Immature natural killer cell (primary cell): ENCODE data around the gene ZBTB20. TPM values are rescaled to one million over a fixed set of nuclear protein-coding genes. Genes with fewer than 3 reads are reported as not detected.
A peak's percentile ranks its signal among the peaks of the same experiment; 100 is the strongest.
"Not testable (repeated sequence)": the region's sequence is repeated elsewhere in the genome, so short reads cannot be mapped to it uniquely, and the experiment has no call there.

Source experiments
- DNase-seq, 3 donors: peaks; one replicate each; pipeline ENCODE4 v3.0.0; 2022; ENCODE audit warnings: mixed read lengths in 1 of 3
- H3K27ac Mint-ChIP-seq, 6 donors: one replicate each; pipeline ENCODE4 v1.8.0; 2020; ENCODE audit warnings: mixed read lengths in 6 of 6, mild to moderate bottlenecking in 5 of 6, inconsistent platforms in 4 of 6, moderate library complexity in 3 of 6
- H3K27me3 Mint-ChIP-seq, 3 donors: one replicate each; pipeline ENCODE4 v1.8.0; 2020 to 2021; ENCODE audit warnings: low read depth in 3 of 3, mild to moderate bottlenecking in 3 of 3, mixed read lengths in 3 of 3, moderate library complexity in 3 of 3, inconsistent platforms in 1 of 3
- H3K36me3 Mint-ChIP-seq, 3 donors: one replicate each; pipeline ENCODE4 v1.8.0; 2020; ENCODE audit warnings: mixed read lengths in 3 of 3, inconsistent platforms in 2 of 3, mild to moderate bottlenecking in 2 of 3
- H3K4me1 Mint-ChIP-seq, 2 donors: one replicate each; pipeline ENCODE4 v1.8.0; 2020; ENCODE audit warnings: inconsistent platforms in 2 of 2, mild to moderate bottlenecking in 2 of 2, mixed read lengths in 2 of 2, moderate library complexity in 1 of 2
- H3K4me3 Mint-ChIP-seq, 5 donors: one replicate each; pipeline ENCODE4 v1.8.0; 2020; ENCODE audit warnings: mild to moderate bottlenecking in 5 of 5, mixed read lengths in 5 of 5, inconsistent platforms in 3 of 5, moderate library complexity in 3 of 5
- H3K9me3 Mint-ChIP-seq, 6 donors: one replicate each; pipeline ENCODE4 v1.8.0; 2020; ENCODE audit warnings: mild to moderate bottlenecking in 6 of 6, mixed read lengths in 6 of 6, inconsistent platforms in 4 of 6, moderate library complexity in 3 of 6
- polyA plus RNA-seq, 3 donors: library from polyadenylated mRNA; unstranded; fragments of 300-500 nt; fragmentation: Illumina TruSeq; gene quantifications; one replicate each; pipeline ENCODE4 v1.2.3, GENCODE V29; 2021

The ZBTB20 gene
- polyA plus RNA-seq, 3 donors from 2014 or later = 7.2 to 21.3 (median 16.5) TPM

GRCh38 chr3:114823061-114823460 is 324.0 kb downstream of the ZBTB20 start:
- Mint-ChIP-seq H3K4me1 (no peaks in the 10 kb centered on the region), H3K27ac (peak overlapping the region in 1 of 6 donors; percentile 5), H3K4me3 (no peak overlapping the region), H3K27me3 (no peaks in the 10 kb centered on the region), H3K36me3 (no peaks in the 10 kb centered on the region), H3K9me3 (no peaks in the 10 kb centered on the region)
- DNase-seq = no peak

- Mint-ChIP-seq H3K4me1 (peaks cover 6 to 11% of the 10 kb centered on the region in 2 donors), H3K36me3 (peaks cover 0 to 4% (median 0%) of the 10 kb centered on the region in 3 donors), H3K9me3 (no peaks in the 10 kb centered on the region), H3K27ac (no peak overlapping the region), H3K27me3 (no peaks in the 10 kb centered on the region), H3K4me3 (no peak overlapping the region)
- no peak for DNase-seq
These were observed 331.0 kb downstream of the ZBTB20 start for GRCh38 chr3:114816052-114816451.

GRCh38 chr3:114812541-114813238 is 334.4 kb downstream of the ZBTB20 start:
- Mint-ChIP-seq H3K27ac (peak overlapping the region in 2 of 6 donors; percentile 71 to 77), H3K4me1 (peaks cover 24 to 30% of the 10 kb centered on the region in 2 donors)
- not testable (repeated sequence) for H3K4me3 Mint-ChIP-seq, H3K27me3 Mint-ChIP-seq, H3K9me3 Mint-ChIP-seq, H3K36me3 Mint-ChIP-seq, DNase-seq

DNA sequence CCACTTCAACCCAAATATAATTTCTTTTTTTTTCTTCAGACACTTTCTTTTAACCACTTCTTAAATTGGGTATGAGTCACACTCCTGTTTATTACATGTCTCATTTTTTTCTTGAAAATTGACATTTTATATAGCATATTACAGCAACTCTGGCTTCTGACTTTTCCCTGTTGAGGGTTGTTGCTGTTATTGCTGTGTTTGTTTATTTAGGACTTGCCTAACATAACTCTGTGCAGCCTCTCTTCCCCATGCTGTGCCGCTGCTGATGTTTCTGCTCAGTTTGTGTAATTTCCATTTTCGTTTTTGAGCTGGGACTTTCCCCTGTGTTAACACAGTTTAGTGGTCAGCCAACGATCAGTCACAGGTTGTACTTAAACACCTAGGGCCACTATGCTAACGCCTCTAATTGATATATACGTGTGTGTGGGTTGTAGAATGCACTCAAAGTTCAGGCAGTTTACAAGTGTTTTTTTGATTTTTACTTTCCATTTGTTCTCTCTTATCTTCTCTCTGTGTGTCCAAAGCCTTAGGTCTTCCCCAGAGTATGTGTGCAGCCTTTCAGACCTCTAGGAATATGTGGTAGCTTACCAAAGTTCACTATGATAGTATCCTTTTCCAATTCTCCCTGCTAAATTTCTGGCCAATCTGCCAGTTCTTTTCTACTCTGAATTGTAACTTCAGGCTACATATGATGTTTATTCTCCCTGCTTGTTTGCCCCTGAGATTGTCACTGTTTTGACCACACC is 337.2 kb downstream of the ZBTB20 start:
- H3K27me3 Mint-ChIP-seq = peaks cover 0 to 7% (median 0%) of the 10 kb centered on the region in 3 donors
- peak overlapping the region; percentile 83 to 92 (median 90) for H3K27ac Mint-ChIP-seq
- peak overlapping the region; percentile 57 to 83 (median 67) for H3K4me3 Mint-ChIP-seq
- peak; percentile 75 to 80 (median 78) for DNase-seq
- peaks cover 0 to 4% (median 0%) of the 10 kb centered on the region in 3 donors for H3K36me3 Mint-ChIP-seq
- no peaks in the 10 kb centered on the region for H3K9me3 Mint-ChIP-seq
- H3K4me1 Mint-ChIP-seq = peaks cover 18 to 19% of the 10 kb centered on the region in 2 donors

DNA sequence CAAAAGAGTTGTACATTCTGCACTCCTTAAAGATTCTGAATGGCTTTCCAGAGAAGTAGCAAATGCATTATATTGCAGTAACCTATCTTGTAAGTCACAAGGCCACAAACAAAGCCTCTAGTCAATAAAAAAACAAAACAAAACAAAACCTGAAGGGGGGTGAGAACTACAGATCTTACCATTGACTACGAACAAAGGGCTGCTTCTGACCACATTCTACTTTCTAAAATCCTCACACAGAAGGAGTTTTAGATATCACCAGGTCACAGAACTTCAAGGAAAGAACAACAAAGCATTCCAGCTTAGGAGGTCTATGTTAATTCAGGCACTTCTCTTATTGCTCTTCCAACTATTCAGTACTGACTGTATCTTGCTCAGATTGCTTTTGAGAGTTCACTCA is 343.0 kb downstream of the ZBTB20 start:
- H3K27ac Mint-ChIP-seq = peak overlapping the region in 5 of 6 donors; percentile 10 to 73 (median 58)
- H3K4me1 Mint-ChIP-seq = peaks cover 16 to 39% of the 10 kb centered on the region in 2 donors
- H3K36me3 Mint-ChIP-seq = peaks cover 1 to 4% (median 4%) of the 10 kb centered on the region in 3 donors
- H3K4me3 Mint-ChIP-seq = no peak overlapping the region
- peak in 1 of 3 donors; percentile 8 for DNase-seq
- no peaks in the 10 kb centered on the region for H3K9me3 Mint-ChIP-seq
- H3K27me3 Mint-ChIP-seq = no peaks in the 10 kb centered on the region

GRCh38 chr3:114803042-114803695 is 343.9 kb downstream of the ZBTB20 start:
- H3K27me3 Mint-ChIP-seq = no peaks in the 10 kb centered on the region
- H3K9me3 Mint-ChIP-seq = no peaks in the 10 kb centered on the region
- H3K4me3 Mint-ChIP-seq = no peak overlapping the region
- peaks cover 16 to 45% of the 10 kb centered on the region in 2 donors for H3K4me1 Mint-ChIP-seq
- H3K36me3 Mint-ChIP-seq = peaks cover 4 to 7% (median 5%) of the 10 kb centered on the region in 3 donors
- no peak for DNase-seq
- peak overlapping the region in 5 of 6 donors; percentile 1 to 54 (median 13) for H3K27ac Mint-ChIP-seq

DNA sequence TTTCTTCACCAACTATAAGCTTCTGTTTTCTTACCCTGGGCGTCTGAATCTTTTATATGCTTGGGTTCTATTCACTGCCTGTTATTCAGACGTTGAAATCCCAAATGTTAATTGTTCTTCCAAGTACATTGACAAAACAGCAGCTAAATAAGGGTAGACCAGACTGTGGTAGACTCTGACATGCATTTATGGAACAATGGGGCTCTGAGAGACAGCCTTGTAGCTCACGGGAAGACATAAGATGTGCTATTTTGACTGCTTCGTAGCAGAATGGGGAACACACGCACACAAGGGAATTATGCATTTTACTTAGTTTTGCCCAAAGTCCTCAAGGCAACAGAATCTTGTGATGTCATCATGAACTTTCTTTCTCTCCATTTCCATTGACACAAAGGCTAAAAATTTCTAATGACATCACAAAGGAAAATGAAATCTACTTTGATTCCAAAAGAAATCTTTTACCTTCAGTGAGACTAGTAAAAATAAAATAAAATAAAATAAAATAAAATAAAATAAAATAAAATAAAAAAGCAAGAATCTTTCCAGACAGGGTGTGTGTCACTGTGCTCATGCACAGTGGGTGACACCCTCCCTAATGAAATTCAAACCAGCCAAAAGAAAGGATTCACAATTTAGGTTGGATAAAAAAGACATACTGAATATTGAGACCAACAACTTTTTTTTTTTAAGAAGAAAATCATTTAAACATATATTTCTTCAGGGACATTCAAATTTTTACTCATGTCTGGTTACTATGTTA is 346.6 kb downstream of the ZBTB20 start:
- no peak for DNase-seq

GRCh38 chr3:114799816-114800215 is 347.3 kb downstream of the ZBTB20 start:
- Mint-ChIP-seq H3K4me3 (peak overlapping the region in 2 of 5 donors; percentile 10 to 22), H3K9me3 (no peaks in the 10 kb centered on the region), H3K27ac (peak overlapping the region in 5 of 6 donors; percentile 38 to 72 (median 59)), H3K4me1 (peaks cover 16 to 45% of the 10 kb centered on the region in 2 donors), H3K27me3 (no peaks in the 10 kb centered on the region), H3K36me3 (peaks cover 5 to 8% (median 7%) of the 10 kb centered on the region in 3 donors)
- DNase-seq = no peak

More for the DNA sequence above, 346.6 kb downstream of the ZBTB20 start:
- no peaks in the 10 kb centered on the region for H3K27me3 Mint-ChIP-seq
- peaks cover 5 to 7% (median 5%) of the 10 kb centered on the region in 3 donors for H3K36me3 Mint-ChIP-seq
- no peak overlapping the region for H3K4me3 Mint-ChIP-seq
- peaks cover 16 to 45% of the 10 kb centered on the region in 2 donors for H3K4me1 Mint-ChIP-seq
- H3K9me3 Mint-ChIP-seq = no peaks in the 10 kb centered on the region
- peak overlapping the region in 2 of 6 donors; percentile 7 to 46 for H3K27ac Mint-ChIP-seq

GRCh38 chr3:114796796-114797195 is 350.3 kb downstream of the ZBTB20 start:
- no peaks in the 10 kb centered on the region for H3K27me3 Mint-ChIP-seq
- peaks cover 5 to 8% (median 7%) of the 10 kb centered on the region in 3 donors for H3K36me3 Mint-ChIP-seq
- DNase-seq = no peak
- peaks cover 11 to 19% of the 10 kb centered on the region in 2 donors for H3K4me1 Mint-ChIP-seq
- H3K27ac Mint-ChIP-seq = no peak overlapping the region
- no peaks in the 10 kb centered on the region for H3K9me3 Mint-ChIP-seq
- H3K4me3 Mint-ChIP-seq = no peak overlapping the region

DNA sequence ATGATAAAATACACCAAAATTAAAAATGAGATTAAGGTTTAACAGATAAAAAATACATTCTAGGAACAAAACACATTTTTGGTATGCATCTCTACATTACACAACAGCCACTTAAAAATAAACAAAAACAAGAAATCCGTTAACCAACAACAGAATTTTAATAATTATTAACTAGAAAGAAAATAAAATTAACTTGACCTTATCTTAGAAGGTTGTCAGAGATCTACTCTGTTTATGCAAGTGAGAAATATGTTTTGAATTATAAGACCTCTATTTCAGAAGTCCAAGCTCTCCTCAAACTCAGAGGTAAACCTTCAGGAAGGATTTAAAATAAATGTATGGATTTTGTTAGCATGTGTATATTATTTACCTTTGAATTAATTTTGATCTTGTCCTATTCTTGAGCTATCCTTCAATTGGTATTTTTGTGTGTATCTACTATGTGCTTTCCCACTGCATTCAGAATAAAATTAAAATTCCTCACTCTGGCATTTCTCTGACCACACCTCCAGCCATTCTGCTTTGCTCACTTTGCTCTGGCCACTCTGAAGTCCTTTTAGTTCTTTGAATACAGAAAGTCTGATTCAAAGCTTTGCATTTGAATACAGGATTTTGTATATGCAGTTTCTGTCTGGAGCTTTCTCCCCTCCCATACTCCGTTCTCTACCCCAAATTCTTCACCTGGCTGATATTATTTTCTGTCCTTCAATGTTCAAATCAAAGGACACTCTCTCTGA is 352.0 kb downstream of the ZBTB20 start:
- no peak for DNase-seq
- no peaks in the 10 kb centered on the region for H3K27me3 Mint-ChIP-seq
- H3K4me1 Mint-ChIP-seq = peaks cover 11 to 16% of the 10 kb centered on the region in 2 donors
- peak overlapping the region in 1 of 6 donors; percentile 54 for H3K27ac Mint-ChIP-seq
- peaks cover 5 to 8% (median 7%) of the 10 kb centered on the region in 3 donors for H3K36me3 Mint-ChIP-seq
- H3K9me3 Mint-ChIP-seq = no peaks in the 10 kb centered on the region
- no peak overlapping the region for H3K4me3 Mint-ChIP-seq

- H3K9me3 Mint-ChIP-seq = no peaks in the 10 kb centered on the region
- H3K27me3 Mint-ChIP-seq = no peaks in the 10 kb centered on the region
- no peak overlapping the region for H3K27ac Mint-ChIP-seq
- H3K4me1 Mint-ChIP-seq = no peaks in the 10 kb centered on the region
- no peak for DNase-seq
- no peak overlapping the region for H3K4me3 Mint-ChIP-seq
- peaks cover 0 to 7% (median 4%) of the 10 kb centered on the region in 3 donors for H3K36me3 Mint-ChIP-seq
These were observed 354.7 kb downstream of the ZBTB20 start for GRCh38 chr3:114792159-114792918.

GRCh38 chr3:114790752-114791151 is 356.3 kb downstream of the ZBTB20 start:
- DNase-seq = no peak
- Mint-ChIP-seq H3K27me3 (peaks cover 0 to 1% (median 0%) of the 10 kb centered on the region in 3 donors), H3K36me3 (peaks cover 0 to 7% (median 4%) of the 10 kb centered on the region in 3 donors), H3K4me1 (no peaks in the 10 kb centered on the region), H3K9me3 (no peaks in the 10 kb centered on the region), H3K4me3 (no peak overlapping the region), H3K27ac (no peak overlapping the region)
